Measurements from ENCODE around the gene HGF. TPM values are rescaled to one million over a fixed set of nuclear protein-coding genes. Genes with fewer than 3 reads are reported as not detected.
"Not testable (repeated sequence)": the region's sequence is repeated elsewhere in the genome, so short reads cannot be mapped to it uniquely, and the experiment has no call there.

HGF gene
- total RNA-seq, 1 experiment from 2014 or later, result 0.72 TPM

DNA sequence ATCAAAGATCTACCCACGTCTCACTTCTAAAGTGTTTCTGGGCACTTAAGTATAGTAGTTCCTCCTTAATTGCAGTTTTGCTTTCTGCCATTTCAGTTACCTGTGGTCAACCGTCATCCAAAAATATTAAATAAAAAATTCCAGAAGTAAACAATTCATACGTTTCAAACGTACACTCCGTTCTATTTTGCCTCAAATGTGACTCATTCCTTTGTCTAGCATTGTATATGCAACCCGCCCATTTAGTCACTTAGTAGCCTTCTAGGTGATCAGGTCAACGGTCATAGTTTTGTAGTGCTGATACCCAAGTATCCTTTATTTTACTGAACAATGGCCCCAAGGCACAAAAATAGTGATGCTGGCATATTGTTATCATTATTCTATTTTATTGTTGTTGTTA, 33.8 kb downstream of the HGF start (continued):
- TF ChIP-seq, protein P1, sequence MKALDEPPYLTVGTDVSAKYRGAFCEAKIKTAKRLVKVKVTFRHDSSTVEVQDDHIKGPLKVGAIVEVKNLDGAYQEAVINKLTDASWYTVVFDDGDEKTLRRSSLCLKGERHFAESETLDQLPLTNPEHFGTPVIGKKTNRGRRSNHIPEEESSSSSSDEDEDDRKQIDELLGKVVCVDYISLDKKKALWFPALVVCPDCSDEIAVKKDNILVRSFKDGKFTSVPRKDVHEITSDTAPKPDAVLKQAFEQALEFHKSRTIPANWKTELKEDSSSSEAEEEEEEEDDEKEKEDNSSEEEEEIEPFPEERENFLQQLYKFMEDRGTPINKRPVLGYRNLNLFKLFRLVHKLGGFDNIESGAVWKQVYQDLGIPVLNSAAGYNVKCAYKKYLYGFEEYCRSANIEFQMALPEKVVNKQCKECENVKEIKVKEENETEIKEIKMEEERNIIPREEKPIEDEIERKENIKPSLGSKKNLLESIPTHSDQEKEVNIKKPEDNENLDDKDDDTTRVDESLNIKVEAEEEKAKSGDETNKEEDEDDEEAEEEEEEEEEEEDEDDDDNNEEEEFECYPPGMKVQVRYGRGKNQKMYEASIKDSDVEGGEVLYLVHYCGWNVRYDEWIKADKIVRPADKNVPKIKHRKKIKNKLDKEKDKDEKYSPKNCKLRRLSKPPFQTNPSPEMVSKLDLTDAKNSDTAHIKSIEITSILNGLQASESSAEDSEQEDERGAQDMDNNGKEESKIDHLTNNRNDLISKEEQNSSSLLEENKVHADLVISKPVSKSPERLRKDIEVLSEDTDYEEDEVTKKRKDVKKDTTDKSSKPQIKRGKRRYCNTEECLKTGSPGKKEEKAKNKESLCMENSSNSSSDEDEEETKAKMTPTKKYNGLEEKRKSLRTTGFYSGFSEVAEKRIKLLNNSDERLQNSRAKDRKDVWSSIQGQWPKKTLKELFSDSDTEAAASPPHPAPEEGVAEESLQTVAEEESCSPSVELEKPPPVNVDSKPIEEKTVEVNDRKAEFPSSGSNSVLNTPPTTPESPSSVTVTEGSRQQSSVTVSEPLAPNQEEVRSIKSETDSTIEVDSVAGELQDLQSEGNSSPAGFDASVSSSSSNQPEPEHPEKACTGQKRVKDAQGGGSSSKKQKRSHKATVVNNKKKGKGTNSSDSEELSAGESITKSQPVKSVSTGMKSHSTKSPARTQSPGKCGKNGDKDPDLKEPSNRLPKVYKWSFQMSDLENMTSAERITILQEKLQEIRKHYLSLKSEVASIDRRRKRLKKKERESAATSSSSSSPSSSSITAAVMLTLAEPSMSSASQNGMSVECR (CRISPR knock-in tag; IDR thresholded peaks at IDR 0.05; ENCODE audit: borderline replicate concordance), result no peak
- TF ChIP-seq CREM (CRISPR knock-in tag; IDR thresholded peaks at IDR 0.05), result no peak
- no peak for TF ChIP-seq NR2C2 (CRISPR knock-in tag; IDR thresholded peaks at IDR 0.05)

DNA sequence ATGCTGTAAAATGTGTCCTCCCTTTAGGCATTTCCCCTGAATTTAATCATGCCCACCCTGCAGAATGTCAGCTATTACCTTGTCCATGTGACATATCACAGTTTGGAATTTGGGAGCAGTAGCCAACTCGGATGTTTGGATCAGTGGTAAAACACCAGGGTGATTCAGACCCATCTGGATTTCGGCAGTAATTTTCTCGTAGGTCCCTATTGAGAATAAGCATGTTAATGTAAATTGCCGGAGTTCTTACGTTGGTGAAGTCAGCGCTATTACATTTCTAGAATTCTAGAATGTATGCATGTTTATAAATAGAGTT, 44.1 kb downstream of the HGF start:
- POLR2A ChIA-PET, result no interaction called here

DNA sequence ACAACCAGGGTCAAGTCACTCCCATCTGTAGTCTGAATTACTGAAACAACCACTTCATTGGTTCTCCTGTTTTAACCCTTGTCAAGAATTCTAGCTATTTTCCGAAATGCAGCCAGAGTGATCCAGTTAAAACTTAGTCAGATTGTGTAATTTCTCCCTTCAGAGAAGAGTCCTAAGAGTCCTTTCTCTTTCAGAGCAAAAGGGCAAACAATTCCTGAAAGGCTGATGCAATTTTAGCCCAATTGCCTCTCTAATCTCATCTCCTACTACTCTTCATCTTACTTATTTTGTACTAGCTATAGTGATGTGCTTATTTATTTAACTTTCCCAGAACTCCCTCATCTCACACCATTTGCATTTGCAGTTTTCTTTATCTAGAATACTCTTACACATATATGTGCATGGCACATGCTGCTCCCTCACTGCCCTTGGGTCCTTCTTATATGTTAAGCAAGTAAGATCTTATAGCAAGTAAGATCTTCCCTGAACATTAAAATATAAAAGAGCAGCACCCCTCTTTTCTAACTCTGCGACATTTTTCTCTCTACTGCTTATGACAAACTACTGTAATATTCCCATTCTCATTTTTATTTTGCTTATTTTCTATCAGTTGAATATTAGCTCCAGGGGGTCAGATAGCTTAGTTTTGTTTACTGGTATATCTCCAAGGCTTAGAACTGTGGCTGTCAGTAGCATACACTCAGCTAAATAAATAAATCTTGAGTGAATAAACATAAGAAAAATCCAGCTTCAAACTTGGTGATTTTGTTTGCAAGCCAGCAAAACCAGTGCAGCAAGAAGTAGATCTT, 44.6 kb downstream of the HGF start:
- H3K27me3 Mint-ChIP-seq (ENCODE audit: low read depth), result no peaks in the 10 kb centered on the region
- ChIA-PET POLR2A (no interaction called here), CTCF (interaction anchor here (0.7 kb wide), 1 partner anchor 241 kb away, joined by 3 read pairs; no protein-coding TSS in a partner anchor)
- H3K36me3 Mint-ChIP-seq, result no peaks in the 10 kb centered on the region
- peaks cover 4% of the 10 kb centered on the region; the same call in 1 of the 2 replicates for H3K9me3 Mint-ChIP-seq
- H3K4me1 Mint-ChIP-seq, result peaks cover 12% of the 10 kb centered on the region
- no peak for ATAC-seq
- DNase-seq (ENCODE audit: low spot score), result no peak
- TF ChIP-seq TEAD1 (CRISPR knock-in tag; IDR thresholded peaks at IDR 0.05) (no peak), ESRRA (CRISPR knock-in tag; IDR thresholded peaks at IDR 0.05; ENCODE audit: borderline replicate concordance) (no peak), JUN (CRISPR knock-in tag; IDR thresholded peaks at IDR 0.05) (no peak), IRF2 (CRISPR knock-in tag; IDR thresholded peaks at IDR 0.05; ENCODE audit: borderline replicate concordance, low read depth) (no peak)
- no peak overlapping the region for H3K4me3 Mint-ChIP-seq
- H3K27ac Mint-ChIP-seq, result peak overlapping the region; percentile 28

More for the DNA sequence above, 44.1 kb downstream of the HGF start:
- CTCF ChIA-PET, result interaction anchor here (0.7 kb wide), 1 partner anchor 241 kb away, joined by 3 read pairs; no protein-coding TSS in a partner anchor
- DNase-seq (ENCODE audit: low spot score) (no peak), ATAC-seq (no peak)
- Mint-ChIP-seq H3K27me3 (ENCODE audit: low read depth) (no peaks in the 10 kb centered on the region), H3K4me1 (peaks cover 12% of the 10 kb centered on the region), H3K27ac (peak overlapping the region; percentile 5; the same call in 1 of the 2 replicates), H3K4me3 (no peak overlapping the region), H3K9me3 (no peaks in the 10 kb centered on the region), H3K36me3 (no peaks in the 10 kb centered on the region)
- TF ChIP-seq, protein P2, sequence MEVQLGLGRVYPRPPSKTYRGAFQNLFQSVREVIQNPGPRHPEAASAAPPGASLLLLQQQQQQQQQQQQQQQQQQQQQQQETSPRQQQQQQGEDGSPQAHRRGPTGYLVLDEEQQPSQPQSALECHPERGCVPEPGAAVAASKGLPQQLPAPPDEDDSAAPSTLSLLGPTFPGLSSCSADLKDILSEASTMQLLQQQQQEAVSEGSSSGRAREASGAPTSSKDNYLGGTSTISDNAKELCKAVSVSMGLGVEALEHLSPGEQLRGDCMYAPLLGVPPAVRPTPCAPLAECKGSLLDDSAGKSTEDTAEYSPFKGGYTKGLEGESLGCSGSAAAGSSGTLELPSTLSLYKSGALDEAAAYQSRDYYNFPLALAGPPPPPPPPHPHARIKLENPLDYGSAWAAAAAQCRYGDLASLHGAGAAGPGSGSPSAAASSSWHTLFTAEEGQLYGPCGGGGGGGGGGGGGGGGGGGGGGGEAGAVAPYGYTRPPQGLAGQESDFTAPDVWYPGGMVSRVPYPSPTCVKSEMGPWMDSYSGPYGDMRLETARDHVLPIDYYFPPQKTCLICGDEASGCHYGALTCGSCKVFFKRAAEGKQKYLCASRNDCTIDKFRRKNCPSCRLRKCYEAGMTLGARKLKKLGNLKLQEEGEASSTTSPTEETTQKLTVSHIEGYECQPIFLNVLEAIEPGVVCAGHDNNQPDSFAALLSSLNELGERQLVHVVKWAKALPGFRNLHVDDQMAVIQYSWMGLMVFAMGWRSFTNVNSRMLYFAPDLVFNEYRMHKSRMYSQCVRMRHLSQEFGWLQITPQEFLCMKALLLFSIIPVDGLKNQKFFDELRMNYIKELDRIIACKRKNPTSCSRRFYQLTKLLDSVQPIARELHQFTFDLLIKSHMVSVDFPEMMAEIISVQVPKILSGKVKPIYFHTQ (CRISPR knock-in tag; IDR thresholded peaks at IDR 0.05), result no peak
- no peak for TF ChIP-seq ZNF423 (CRISPR knock-in tag; IDR thresholded peaks at IDR 0.05)
- no peak for TF ChIP-seq EMX1 (CRISPR knock-in tag; IDR thresholded peaks at IDR 0.05)

DNA sequence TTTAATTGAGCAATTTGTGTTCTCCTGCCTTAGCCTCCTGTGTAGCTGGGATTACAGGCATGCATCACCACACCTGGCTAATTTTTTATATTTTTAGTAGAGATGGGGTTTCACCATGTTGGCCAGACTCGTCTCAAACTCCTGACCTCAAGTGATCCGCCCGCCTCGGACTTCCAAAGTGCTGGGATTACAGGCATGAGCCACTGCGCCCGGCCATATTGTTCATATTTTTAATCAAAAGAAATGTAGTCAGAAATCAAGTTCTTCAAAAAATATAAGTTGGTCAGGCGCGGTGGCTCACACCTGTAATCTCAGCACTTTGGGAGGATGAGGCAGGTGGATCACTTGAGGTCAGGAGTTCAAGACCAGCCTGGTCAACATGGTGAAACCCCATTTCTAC, 47.6 kb downstream of the HGF start:
- H3K36me3 Mint-ChIP-seq, H3K4me3 Mint-ChIP-seq: not testable (repeated sequence)

More for the DNA sequence above, 47.6 kb downstream of the HGF start:
- H3K4me1 Mint-ChIP-seq, result peaks cover 12% of the 10 kb centered on the region
- DNase-seq (ENCODE audit: low spot score); H3K27ac Mint-ChIP-seq; ATAC-seq; H3K9me3 Mint-ChIP-seq; CTCF ChIA-PET; H3K27me3 Mint-ChIP-seq (ENCODE audit: low read depth); POLR2A ChIA-PET: not testable (repeated sequence)
